GM12873 (cell line): Measurements from ENCODE around the gene CHD9.

Source experiments
- TF ChIP-seq, protein P1 (sequence below): IDR thresholded peaks from 2 replicates; pipeline ENCODE4 v1.5.1; 2012; ENCODE audit warnings: low read depth, mild to moderate bottlenecking, moderate library complexity, low read length, control low read depth; ENCODE audit not compliant: insufficient read depth; ENCODE audit errors: missing control alignments

CHD9 gene

GRCh38 chr16:53061256-53061655, 6.5 kb downstream of the CHD9 start:
- TF ChIP-seq, protein P1, sequence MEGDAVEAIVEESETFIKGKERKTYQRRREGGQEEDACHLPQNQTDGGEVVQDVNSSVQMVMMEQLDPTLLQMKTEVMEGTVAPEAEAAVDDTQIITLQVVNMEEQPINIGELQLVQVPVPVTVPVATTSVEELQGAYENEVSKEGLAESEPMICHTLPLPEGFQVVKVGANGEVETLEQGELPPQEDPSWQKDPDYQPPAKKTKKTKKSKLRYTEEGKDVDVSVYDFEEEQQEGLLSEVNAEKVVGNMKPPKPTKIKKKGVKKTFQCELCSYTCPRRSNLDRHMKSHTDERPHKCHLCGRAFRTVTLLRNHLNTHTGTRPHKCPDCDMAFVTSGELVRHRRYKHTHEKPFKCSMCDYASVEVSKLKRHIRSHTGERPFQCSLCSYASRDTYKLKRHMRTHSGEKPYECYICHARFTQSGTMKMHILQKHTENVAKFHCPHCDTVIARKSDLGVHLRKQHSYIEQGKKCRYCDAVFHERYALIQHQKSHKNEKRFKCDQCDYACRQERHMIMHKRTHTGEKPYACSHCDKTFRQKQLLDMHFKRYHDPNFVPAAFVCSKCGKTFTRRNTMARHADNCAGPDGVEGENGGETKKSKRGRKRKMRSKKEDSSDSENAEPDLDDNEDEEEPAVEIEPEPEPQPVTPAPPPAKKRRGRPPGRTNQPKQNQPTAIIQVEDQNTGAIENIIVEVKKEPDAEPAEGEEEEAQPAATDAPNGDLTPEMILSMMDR: no peak

DNA sequence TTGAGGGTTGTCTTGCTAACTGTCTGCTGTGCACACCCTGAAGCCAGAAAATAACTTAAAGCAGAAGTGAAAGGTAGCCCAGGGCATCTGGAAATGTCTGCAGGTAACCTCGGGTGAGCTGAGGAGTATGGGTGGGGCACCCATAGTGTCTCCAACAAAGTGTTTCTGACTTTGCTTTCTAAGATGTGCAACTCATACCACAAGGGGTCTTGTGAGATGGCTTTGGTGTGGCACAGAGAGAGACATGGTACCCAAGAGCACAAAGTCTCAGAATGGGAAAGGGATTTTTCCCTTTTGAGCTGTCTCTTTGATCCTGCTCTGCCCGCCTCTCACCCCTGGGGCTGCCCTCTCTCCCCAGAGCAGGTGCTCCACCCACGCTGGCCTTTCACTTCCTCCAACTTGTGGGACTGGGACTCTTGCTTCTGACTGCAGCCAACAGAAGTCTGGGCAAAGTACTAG, 6.9 kb downstream of the CHD9 start:
- TF ChIP-seq, protein P1: peak; percentile 30

GRCh38 chr16:53064081-53064578, 9.3 kb downstream of the CHD9 start:
- TF ChIP-seq, protein P1: no peak

- TF ChIP-seq, protein P1: no peak
Observed at GRCh38 chr16:53065461-53066061, 10.8 kb downstream of the CHD9 start.

DNA sequence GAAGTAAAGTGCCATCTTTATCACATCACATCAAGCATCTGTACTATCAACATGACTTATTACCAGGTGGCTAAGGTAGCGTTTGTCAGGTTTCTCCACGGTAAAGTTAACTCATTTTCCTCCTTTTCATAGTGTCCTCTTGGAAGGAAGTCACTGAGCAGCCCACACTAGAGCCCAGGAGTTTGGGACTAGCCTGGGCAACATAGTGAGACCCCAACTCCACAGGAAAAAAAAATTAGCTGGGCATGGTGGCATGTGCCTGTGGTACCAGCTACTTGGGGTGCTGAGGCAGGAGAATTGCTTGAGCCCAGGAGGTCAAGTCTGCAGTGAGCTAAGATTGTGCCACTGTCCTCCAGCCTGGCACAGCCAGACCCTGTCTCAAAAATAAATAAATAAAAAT, 12.9 kb downstream of the CHD9 start:
- TF ChIP-seq, protein P1: no peak

- TF ChIP-seq, protein P1: no peak
Observed at GRCh38 chr16:53068423-53068833, 13.6 kb downstream of the CHD9 start.

- TF ChIP-seq, protein P1: no peak
Observed at GRCh38 chr16:53069772-53070171, 15.0 kb downstream of the CHD9 start.
